ENCODE data around the gene NDUFAF4. TPM values are rescaled to one million over a fixed set of nuclear protein-coding genes. Genes with fewer than 3 reads are reported as not detected.

NDUFAF4 gene
- 23.3 TPM for total RNA-seq

DNA sequence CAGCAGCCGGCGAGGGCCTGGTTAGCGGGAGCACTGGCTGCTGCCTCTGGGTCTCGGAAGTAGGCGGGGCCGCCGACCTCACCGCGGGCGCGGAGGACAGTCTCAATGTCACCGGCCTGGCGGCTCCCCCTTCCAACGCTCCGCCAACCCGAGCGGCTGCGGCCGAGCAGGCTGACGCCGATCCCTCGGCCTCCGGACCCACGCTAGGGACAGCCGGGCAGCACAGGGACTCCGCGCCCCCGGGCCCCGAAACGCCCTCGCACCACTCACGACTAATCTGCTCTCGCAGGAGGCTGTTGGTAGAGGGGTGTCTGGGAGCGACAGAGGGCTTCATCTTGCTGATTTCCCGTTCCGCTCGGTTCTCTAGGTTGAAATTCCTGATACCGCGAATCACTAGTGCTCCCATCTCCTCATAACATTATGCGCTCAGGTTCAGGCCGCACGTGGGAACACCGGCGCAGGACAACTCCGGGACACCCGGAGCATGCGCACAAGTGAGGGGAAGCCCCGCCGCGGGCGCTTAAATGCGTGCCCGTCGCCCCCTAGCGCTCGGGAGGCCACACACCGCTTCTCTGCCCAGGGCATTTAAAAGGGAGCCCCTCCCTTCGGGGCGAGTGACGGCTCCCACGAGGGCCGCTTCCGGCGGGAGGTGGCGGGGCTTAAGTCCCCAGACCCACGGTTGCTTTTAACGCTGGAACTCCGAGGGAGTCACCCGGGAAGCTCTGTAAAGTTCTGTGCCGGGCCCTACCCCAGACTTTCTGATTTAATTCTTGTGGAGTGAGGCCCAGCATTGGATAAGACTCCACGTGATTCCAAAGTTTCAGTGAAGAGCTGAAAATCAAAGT lies at the start of gene NDUFAF4:
Gene NDUFAF4, minus strand, starts transcription at position 496 of the 845 bp plus-strand sequence. Its CDS starts 90 bp downstream, at position 406.
- H3K4me1 ChIP-seq (ENCODE audit: insufficient read depth, low read length): peaks cover 31% of the 10 kb centered on the region

DNA sequence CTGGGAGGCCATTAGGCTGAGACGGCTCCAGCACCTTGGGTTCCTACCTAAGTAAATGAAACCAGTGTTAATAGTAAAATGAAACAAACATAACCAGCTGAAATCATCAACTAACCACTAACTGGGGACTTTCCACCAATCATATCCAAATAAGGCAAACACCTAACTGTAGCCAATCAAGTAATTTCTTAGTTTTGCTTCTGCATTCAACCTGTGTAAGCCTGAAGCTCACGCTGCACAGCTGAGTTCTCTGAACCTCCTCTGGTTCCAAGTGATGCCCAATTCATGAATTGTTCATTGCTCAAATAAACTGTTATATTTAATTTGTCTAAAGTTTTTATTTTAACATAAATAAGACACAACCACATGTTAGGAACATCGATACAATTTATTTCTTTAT lies 49.4 kb upstream of the NDUFAF4 start:
- no peaks in the 10 kb centered on the region for H3K4me1 ChIP-seq (ENCODE audit: insufficient read depth, low read length)
- H3K27me3 ChIP-seq (ENCODE audit: insufficient read depth, low read length): no peaks in the 10 kb centered on the region
- no peak overlapping the region for H3K4me3 ChIP-seq (ENCODE audit: low read length)
- no peaks in the 10 kb centered on the region for H3K9me3 ChIP-seq (ENCODE audit: low read depth, low read length)

More for the DNA sequence above, at the start of gene NDUFAF4:
- no peaks in the 10 kb centered on the region for H3K27me3 ChIP-seq (ENCODE audit: insufficient read depth, low read length)
- peak within 1 kb of the TSS; percentile 85 for H3K4me3 ChIP-seq (ENCODE audit: low read length)
- H3K9me3 ChIP-seq (ENCODE audit: low read depth, low read length): no peaks in the 10 kb centered on the region

DNA sequence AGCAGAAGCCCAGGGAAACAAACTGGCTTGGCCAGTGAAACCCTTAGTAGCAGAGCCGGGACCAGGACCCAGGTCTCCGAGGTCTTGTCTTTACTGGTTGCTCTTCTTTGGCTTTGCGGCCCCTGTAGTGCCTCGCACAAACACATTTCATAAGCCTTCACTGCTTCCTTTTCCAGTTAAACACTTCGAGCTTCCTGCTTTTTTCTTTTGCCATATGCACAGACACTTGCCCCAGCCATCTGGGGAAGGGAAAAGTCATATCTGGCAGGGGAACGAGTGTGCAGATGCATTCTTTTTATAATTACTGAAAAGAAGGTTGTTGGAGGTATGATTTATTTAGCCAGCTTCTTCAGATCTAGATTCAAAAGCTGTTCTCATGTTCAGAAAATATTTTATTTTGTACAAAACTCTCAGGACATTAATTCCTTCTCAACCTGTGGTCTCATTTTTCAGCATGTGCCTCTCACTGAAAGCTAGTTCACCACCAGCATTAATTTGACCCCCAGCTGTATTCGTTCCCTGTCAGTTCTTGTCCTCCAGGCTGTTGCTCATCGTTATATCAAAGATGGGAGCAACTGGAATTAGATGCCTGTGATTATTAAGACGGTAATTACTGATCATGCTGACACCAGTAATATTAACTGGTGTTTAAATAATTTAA lies 46.0 kb upstream of the NDUFAF4 start:
- Histone ChIP-seq H3K27me3 (ENCODE audit: insufficient read depth, low read length) (no peaks in the 10 kb centered on the region), H3K4me1 (ENCODE audit: insufficient read depth, low read length) (no peaks in the 10 kb centered on the region), H3K4me3 (ENCODE audit: low read length) (no peak overlapping the region), H3K9me3 (ENCODE audit: low read depth, low read length) (no peaks in the 10 kb centered on the region)

DNA sequence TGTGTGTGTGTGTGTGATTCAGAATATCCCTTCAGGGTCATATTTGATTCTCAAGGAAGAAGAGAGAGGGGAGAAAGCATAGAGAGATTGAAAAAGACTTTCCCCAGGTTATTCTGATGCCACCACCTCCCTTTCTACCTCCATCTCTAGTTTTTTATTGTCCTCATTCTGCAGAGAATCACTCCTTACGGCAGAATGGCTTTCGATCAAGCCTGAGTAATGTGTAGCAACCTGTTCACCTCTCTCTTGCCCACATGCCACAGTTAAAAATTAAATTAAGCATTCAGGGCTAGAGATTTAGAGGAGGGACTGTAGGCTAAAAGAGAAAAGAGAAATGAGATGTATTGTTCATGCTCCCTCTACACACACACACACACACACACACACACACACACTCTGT lies 45.0 kb upstream of the NDUFAF4 start:
- Histone ChIP-seq H3K9me3 (ENCODE audit: low read depth, low read length) (no peaks in the 10 kb centered on the region), H3K4me1 (ENCODE audit: insufficient read depth, low read length) (no peaks in the 10 kb centered on the region), H3K27me3 (ENCODE audit: insufficient read depth, low read length) (no peaks in the 10 kb centered on the region), H3K4me3 (ENCODE audit: low read length) (no peak overlapping the region)

DNA sequence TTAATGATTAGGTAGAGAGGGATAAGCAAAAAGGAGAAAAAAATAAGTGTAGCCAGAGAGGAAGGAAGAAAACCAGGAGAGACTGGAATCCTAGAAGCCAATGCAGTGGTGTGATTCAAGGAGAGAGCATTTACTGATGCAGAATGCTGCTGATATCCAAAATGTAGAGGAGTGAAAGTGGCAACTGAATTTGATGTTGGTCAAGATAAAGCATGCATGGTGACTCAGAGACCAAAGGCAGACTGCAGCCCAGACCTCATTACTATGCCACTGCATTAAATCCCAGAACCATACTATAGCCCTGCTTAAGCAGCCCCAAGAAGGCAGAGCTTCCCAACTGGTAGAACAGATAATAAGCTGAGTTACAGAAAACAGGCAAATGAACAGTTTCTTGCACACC lies 42.6 kb upstream of the NDUFAF4 start:
- no peaks in the 10 kb centered on the region for H3K9me3 ChIP-seq (ENCODE audit: low read depth, low read length)
- H3K4me1 ChIP-seq (ENCODE audit: insufficient read depth, low read length): no peaks in the 10 kb centered on the region
- H3K27me3 ChIP-seq (ENCODE audit: insufficient read depth, low read length): no peaks in the 10 kb centered on the region
- no peak overlapping the region for H3K4me3 ChIP-seq (ENCODE audit: low read length)

DNA sequence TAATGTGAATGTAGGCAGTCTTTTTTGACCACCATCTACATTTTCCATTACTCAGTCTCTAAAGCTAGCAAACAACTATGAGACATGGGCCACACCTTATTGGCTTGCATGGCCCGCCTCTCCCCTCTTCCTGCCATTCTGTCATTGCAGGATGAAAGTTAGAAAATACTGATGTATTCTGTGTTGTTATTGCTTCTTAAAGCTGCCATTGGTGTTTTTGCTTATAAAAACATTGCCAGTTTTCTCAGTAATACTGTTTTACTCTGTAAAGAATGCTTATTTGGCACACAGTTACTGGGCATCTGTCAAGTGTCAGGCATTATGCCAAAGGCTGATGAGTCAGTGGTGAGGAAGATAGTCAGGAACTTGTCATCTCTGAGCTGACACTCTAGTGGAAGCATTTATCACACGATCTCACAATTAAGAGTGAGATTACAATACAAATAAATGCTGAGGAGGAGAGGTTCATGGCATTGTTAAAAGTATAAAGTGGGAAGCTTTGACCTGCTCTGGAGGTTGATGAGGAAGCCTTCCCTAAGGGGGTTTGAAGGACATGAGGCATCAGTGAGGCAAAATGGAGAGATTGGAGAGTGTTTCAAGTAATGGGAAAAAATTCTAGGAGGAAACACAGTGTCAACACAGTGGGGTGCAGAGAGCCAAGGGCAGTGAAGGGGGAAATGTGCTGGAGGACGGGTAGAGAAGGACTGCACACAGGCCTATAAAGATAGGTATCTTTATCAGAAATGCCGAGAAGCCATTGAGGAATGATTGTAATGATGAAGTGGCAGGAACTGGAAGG lies 41.5 kb upstream of the NDUFAF4 start:
- Histone ChIP-seq H3K4me1 (ENCODE audit: insufficient read depth, low read length) (no peaks in the 10 kb centered on the region), H3K27me3 (ENCODE audit: insufficient read depth, low read length) (no peaks in the 10 kb centered on the region), H3K4me3 (ENCODE audit: low read length) (no peak overlapping the region), H3K9me3 (ENCODE audit: low read depth, low read length) (no peaks in the 10 kb centered on the region)

DNA sequence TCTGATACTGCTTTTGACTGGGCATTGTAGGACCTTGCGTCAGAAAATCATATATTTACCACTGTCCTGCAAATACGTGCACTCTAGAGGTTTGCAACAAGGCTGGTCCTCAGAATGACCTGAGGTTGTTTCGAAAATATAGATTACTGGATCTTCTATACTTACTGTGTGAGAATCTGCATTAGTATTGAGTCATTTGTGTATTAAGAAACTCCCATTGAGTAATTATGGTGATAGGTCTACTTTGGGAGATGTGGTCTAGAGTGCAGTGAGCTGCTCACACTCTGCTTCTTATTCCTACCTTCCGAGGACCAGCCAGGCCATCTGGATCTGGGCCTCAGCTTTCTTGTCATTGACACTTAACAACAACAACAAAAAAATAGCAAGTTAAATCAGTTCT lies 36.4 kb upstream of the NDUFAF4 start:
- no peaks in the 10 kb centered on the region for H3K9me3 ChIP-seq (ENCODE audit: low read depth, low read length)
- H3K4me1 ChIP-seq (ENCODE audit: insufficient read depth, low read length): no peaks in the 10 kb centered on the region
- no peak overlapping the region for H3K4me3 ChIP-seq (ENCODE audit: low read length)
- no peaks in the 10 kb centered on the region for H3K27me3 ChIP-seq (ENCODE audit: insufficient read depth, low read length)

DNA sequence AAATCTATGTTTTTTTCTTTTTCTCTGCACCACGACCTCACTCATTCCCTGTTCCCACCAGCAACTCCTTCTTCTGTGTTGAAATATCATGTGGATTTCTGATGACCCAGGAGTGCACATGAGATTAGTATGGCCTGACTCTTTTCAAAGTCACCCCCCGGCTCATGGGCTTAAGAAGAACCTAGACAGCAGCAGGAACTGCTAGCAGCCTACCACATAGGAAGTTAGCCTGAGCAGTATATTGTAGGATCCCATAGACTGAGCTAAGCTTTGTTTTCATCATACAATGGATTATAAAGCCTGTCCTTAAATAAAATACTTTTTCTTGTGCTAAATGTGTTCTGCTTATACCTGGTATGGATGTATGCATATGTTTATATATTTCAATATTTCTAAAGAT lies 33.5 kb upstream of the NDUFAF4 start:
- H3K9me3 ChIP-seq (ENCODE audit: low read depth, low read length): no peaks in the 10 kb centered on the region
- no peaks in the 10 kb centered on the region for H3K4me1 ChIP-seq (ENCODE audit: insufficient read depth, low read length)
- H3K27me3 ChIP-seq (ENCODE audit: insufficient read depth, low read length): peaks cover 2% of the 10 kb centered on the region
- H3K4me3 ChIP-seq (ENCODE audit: low read length): no peak overlapping the region

DNA sequence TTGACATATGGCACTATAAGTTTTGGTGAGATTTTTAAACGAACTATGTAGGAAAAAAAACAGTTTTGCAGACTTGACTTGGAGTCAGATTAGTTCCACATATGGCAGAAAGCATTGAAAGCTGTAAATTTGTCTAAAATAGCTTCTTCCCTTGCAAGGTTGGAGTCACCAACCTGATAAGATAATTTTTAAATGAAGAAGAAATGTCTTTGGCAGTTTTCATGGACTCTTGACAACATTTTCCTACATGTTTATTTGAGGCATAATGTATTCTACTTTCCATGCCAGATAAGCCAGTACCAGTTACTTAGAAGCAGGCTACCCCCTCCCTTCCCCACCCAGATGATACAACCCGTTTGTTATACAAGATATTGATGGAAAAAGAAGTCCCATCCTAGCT lies 32.0 kb upstream of the NDUFAF4 start:
- peaks cover 4% of the 10 kb centered on the region for H3K4me1 ChIP-seq (ENCODE audit: insufficient read depth, low read length)
- H3K9me3 ChIP-seq (ENCODE audit: low read depth, low read length): no peaks in the 10 kb centered on the region
- peaks cover 11% of the 10 kb centered on the region for H3K27me3 ChIP-seq (ENCODE audit: insufficient read depth, low read length)
- H3K4me3 ChIP-seq (ENCODE audit: low read length): no peak overlapping the region

DNA sequence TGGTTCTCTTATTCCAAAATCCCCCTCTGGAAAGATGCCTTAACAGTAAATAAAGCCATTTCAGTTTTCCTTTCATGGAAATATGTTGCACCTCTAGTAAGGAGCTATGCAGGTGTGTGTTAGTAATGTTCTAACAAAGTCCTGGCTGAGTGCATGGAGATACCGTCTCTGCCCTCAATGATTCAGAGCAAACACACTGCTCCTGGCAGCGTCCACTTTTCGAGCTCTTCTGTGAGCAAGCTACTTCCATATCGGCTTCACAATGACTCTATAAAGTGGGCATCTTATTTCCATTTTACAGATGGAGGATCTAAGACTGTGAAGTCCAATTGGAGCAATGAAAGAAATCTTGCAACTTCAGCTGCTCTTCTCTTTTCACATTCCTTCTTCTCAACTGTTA lies 30.0 kb upstream of the NDUFAF4 start:
- H3K4me1 ChIP-seq (ENCODE audit: insufficient read depth, low read length): peaks cover 10% of the 10 kb centered on the region
- peaks cover 11% of the 10 kb centered on the region for H3K27me3 ChIP-seq (ENCODE audit: insufficient read depth, low read length)
- H3K9me3 ChIP-seq (ENCODE audit: low read depth, low read length): no peaks in the 10 kb centered on the region
- no peak overlapping the region for H3K4me3 ChIP-seq (ENCODE audit: low read length)

DNA sequence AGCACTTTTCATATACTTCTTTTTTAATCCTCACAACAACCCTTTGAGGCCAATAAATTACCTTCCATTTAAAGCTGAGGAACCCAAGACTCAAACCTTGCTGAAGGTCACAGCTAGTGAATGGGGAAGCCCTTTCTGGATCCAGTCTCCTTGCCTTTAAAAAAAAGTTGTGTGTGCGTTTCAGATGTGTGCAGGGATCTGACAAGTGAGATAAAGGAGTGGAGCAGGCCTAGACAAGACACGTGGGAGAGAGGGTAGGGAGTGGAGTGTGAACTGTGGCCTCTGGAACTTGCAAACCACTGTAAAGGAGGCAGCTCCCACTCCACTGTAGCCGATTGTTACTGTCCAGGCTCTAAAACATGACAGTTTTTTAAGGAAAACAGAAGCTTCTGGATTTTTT lies 28.7 kb upstream of the NDUFAF4 start:
- Histone ChIP-seq H3K4me1 (ENCODE audit: insufficient read depth, low read length) (peaks cover 10% of the 10 kb centered on the region), H3K9me3 (ENCODE audit: low read depth, low read length) (no peaks in the 10 kb centered on the region), H3K4me3 (ENCODE audit: low read length) (no peak overlapping the region), H3K27me3 (ENCODE audit: insufficient read depth, low read length) (peaks cover 11% of the 10 kb centered on the region)

DNA sequence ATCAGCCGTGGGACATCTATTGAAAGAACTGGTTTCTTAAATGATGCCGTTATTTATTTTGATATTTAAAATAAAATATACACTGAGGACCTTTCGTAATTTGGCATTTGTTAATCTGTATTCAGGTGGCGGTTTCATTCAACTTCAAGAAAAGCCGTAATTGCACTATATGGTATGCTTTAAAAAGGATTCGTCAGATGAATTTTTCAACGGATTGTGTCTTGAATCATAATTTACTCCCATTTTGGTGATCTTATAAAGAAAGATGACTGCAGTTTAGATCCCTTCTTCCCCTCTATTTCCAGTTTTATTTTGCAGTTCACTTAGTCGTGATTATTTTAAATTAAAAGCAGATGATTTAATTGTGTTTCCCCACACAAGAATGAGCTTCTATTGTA lies 27.6 kb upstream of the NDUFAF4 start:
- Histone ChIP-seq H3K27me3 (ENCODE audit: insufficient read depth, low read length) (peaks cover 11% of the 10 kb centered on the region), H3K9me3 (ENCODE audit: low read depth, low read length) (no peaks in the 10 kb centered on the region), H3K4me1 (ENCODE audit: insufficient read depth, low read length) (peaks cover 10% of the 10 kb centered on the region), H3K4me3 (ENCODE audit: low read length) (peak overlapping the region; percentile 64)

DNA sequence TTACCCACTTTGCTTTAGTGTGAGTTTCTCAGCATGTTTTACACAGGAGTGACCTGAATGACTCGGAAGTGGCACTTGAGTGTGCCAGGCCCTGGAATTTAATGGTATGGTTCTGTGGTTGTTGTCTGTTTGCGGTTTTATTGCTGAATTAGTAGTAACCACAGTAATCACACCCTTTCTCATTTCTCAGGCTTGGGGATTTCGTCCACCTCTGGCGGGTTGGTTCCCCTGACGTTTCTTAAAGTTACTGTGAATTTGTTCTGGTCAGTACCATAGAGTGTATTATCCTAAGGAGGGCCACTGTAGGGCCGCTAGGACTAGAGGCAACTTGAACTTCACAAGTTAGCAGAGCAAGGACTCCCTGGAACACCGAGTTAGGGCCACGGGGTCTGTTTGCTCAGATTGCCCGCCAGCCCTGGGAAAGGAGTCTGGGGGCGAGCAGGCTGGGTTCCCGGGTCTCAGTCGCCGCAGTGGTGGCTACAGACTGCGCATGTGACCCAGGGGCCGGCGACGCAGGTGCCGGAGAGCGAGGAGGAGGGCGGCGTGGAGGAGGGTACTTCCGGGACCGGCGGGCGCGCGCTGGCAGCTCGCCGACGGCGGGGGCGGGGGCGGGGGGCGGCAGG lies 26.3 kb upstream of the NDUFAF4 start:
- Histone ChIP-seq H3K9me3 (ENCODE audit: low read depth, low read length) (no peaks in the 10 kb centered on the region), H3K4me3 (ENCODE audit: low read length) (peak overlapping the region; percentile 45), H3K27me3 (ENCODE audit: insufficient read depth, low read length) (peaks cover 11% of the 10 kb centered on the region), H3K4me1 (ENCODE audit: insufficient read depth, low read length) (peaks cover 10% of the 10 kb centered on the region)

DNA sequence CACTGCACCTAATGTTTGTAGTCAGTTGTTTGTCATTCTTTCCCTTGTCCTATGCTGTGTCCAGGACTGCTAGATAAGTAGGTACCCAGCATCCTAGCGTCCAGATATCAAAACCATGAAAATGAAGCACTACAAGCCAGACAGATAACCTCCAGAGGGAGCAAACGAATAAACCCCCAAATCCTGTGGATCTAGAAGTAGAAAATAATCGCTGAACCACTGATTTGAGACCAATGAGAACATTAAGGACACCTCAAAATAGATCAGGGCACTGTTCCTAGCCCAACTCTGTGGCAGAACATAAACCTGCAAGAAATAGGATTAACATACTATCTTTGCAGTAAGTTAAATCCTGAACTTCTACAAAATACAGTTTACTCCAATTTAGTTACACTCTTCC lies 25.7 kb upstream of the NDUFAF4 start:
- Histone ChIP-seq H3K4me1 (ENCODE audit: insufficient read depth, low read length) (peaks cover 10% of the 10 kb centered on the region), H3K9me3 (ENCODE audit: low read depth, low read length) (no peaks in the 10 kb centered on the region), H3K4me3 (ENCODE audit: low read length) (no peak overlapping the region), H3K27me3 (ENCODE audit: insufficient read depth, low read length) (peaks cover 11% of the 10 kb centered on the region)

DNA sequence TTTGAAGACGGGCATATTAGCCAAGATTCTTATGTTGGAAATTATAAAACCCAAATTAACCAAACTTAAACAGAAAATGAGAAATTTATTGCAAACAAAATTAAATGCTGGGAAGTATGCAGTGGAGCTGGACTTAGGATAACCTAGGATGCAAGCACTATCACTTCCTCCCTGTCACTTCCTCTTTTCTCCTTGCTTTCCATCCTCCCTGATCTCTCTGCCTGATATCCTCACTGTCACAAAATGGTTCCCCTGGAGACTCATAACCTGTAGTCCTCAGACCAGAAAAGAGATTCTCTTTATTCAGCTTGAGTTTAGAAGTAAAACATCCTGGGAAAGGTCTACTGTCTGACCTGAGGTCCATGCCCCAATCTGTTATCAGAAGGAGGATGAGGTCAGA lies 19.4 kb upstream of the NDUFAF4 start:
- H3K4me3 ChIP-seq (ENCODE audit: low read length): no peak overlapping the region
- H3K4me1 ChIP-seq (ENCODE audit: insufficient read depth, low read length): no peaks in the 10 kb centered on the region
- H3K9me3 ChIP-seq (ENCODE audit: low read depth, low read length): no peaks in the 10 kb centered on the region
- H3K27me3 ChIP-seq (ENCODE audit: insufficient read depth, low read length): peaks cover 15% of the 10 kb centered on the region

All from mononuclear cell (primary cell).